Loucy (cell line): ENCODE results near the gene GNE.

Experiments used
- H2AFZ ChIP-seq: fragments of 200-600 bp; sonication (generic); 2 replicates; pipeline ENCODE4 v1.6.0; 2016; ENCODE audit warnings: antibody characterized with exemption, mild to moderate bottlenecking, low read length, moderate library complexity
- H3F3A ChIP-seq: fragments of 200-600 bp; 2 replicates; pipeline ENCODE4 v1.6.0; 2016; ENCODE audit warnings: antibody characterized with exemption, low read depth, mild to moderate bottlenecking
- H3K27me3 ChIP-seq: fragments of 200-600 bp; sonication (generic); 2 replicates; pipeline ENCODE4 v1.6.1; 2014; ENCODE audit warnings: low read length, mild to moderate bottlenecking; ENCODE audit not compliant: insufficient read depth, poor library complexity, severe bottlenecking
- H3K36me3 ChIP-seq: fragments of 200-600 bp; sonication (generic); 2 replicates; pipeline ENCODE4 v1.6.1; 2016; ENCODE audit warnings: low read length; ENCODE audit not compliant: insufficient read depth
- H3K4me1 ChIP-seq: fragments of 200-600 bp; sonication (generic); 2 replicates; pipeline ENCODE4 v1.5.1; 2014; ENCODE audit warnings: low read length, mild to moderate bottlenecking; ENCODE audit not compliant: insufficient read depth, poor library complexity, severe bottlenecking
- H3K4me2 ChIP-seq: fragments of 200-600 bp; sonication (generic); 2 replicates; pipeline ENCODE4 v1.6.0; 2014; ENCODE audit warnings: antibody characterized with exemption, low read length, low read depth, mild to moderate bottlenecking; ENCODE audit not compliant: poor library complexity, severe bottlenecking
- H3K4me3 ChIP-seq: fragments of 200-600 bp; sonication (generic); 2 replicates; pipeline ENCODE4 v1.5.1; 2014; ENCODE audit warnings: low read length, mild to moderate bottlenecking, mixed read lengths; ENCODE audit not compliant: poor library complexity, severe bottlenecking
- H3K79me2 ChIP-seq: fragments of 200-600 bp; sonication (generic); 2 replicates; pipeline ENCODE4 v1.6.1; 2014; ENCODE audit warnings: low read length; ENCODE audit not compliant: insufficient read depth
- H3K9ac ChIP-seq: fragments of 200-600 bp; sonication (generic); 2 replicates; pipeline ENCODE4 v1.6.0; 2014; ENCODE audit warnings: mild to moderate bottlenecking, low read depth, low read length, moderate library complexity; ENCODE audit not compliant: poor library complexity, severe bottlenecking
- H3K9me2 ChIP-seq: fragments of 200-600 bp; sonication (generic); replicated peaks from 2 replicates; pipeline ENCODE4 v1.6.1; 2016; ENCODE audit warnings: low read depth, low read length, mixed read lengths
- H3K9me3 ChIP-seq: fragments of 200-600 bp; sonication (generic); 2 replicates; pipeline ENCODE4 v1.6.1; 2014; ENCODE audit warnings: mild to moderate bottlenecking, antibody characterized with exemption, low read length, low read depth; ENCODE audit not compliant: insufficient read depth
- H4K20me1 ChIP-seq: fragments of 200-600 bp; sonication (generic); 2 replicates; pipeline ENCODE4 v1.6.0; 2014; ENCODE audit warnings: antibody characterized with exemption, low read length, mild to moderate bottlenecking; ENCODE audit not compliant: insufficient read depth, poor library complexity, severe bottlenecking
- EZH2phosphoT487 ChIP-seq: fragments of 200-600 bp; IDR thresholded peaks from 2 replicates; pipeline ENCODE4 v1.6.1; 2018; ENCODE audit warnings: antibody characterized with exemption, mild to moderate bottlenecking, moderate library complexity, borderline replicate concordance
- TF ChIP-seq, protein P1 (sequence below): fragments of 200-600 bp; sonication (generic); conservative IDR thresholded peaks from 2 replicates; pipeline ENCODE4 v1.5.1; 2014; ENCODE audit warnings: mild to moderate bottlenecking, antibody characterized with exemption, low read length

Gene GNE

DNA sequence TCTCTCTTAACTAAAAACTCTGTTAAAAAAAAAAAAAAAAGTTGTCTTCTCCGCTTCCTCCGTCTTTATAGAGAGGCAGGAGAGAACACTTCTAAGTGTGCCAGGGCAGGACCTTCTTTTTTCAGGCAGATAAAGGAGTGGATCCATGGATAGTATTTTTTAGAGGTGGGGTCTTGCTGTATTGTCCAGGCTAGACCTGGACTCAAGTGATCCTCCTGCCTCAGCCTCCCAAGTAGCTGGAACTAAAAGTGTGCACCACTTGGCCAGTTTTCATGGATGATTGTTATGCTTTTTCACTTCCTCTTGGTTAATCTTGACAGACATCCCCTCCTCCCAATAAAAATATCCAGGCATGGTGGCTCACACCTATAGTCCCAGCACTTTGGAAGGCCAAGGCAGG is 20.0 kb upstream of the GNE start:
- Histone ChIP-seq H4K20me1 (no peaks in the 10 kb centered on the region), H3K79me2 (no peaks in the 10 kb centered on the region), H3K4me3 (no peak overlapping the region), H2AFZ (no peak overlapping the region), H3K27me3 (no peaks in the 10 kb centered on the region), H3K9ac (no peak overlapping the region), H3K4me1 (no peaks in the 10 kb centered on the region), H3K9me2 (no peaks in the 10 kb centered on the region), H3F3A (no peaks in the 10 kb centered on the region), H3K36me3 (no peaks in the 10 kb centered on the region), H3K4me2 (no peak overlapping the region), H3K9me3 (no peaks in the 10 kb centered on the region)
- no peak for TF ChIP-seq EZH2phosphoT487
- TF ChIP-seq, protein P1, sequence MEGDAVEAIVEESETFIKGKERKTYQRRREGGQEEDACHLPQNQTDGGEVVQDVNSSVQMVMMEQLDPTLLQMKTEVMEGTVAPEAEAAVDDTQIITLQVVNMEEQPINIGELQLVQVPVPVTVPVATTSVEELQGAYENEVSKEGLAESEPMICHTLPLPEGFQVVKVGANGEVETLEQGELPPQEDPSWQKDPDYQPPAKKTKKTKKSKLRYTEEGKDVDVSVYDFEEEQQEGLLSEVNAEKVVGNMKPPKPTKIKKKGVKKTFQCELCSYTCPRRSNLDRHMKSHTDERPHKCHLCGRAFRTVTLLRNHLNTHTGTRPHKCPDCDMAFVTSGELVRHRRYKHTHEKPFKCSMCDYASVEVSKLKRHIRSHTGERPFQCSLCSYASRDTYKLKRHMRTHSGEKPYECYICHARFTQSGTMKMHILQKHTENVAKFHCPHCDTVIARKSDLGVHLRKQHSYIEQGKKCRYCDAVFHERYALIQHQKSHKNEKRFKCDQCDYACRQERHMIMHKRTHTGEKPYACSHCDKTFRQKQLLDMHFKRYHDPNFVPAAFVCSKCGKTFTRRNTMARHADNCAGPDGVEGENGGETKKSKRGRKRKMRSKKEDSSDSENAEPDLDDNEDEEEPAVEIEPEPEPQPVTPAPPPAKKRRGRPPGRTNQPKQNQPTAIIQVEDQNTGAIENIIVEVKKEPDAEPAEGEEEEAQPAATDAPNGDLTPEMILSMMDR, result no peak

DNA sequence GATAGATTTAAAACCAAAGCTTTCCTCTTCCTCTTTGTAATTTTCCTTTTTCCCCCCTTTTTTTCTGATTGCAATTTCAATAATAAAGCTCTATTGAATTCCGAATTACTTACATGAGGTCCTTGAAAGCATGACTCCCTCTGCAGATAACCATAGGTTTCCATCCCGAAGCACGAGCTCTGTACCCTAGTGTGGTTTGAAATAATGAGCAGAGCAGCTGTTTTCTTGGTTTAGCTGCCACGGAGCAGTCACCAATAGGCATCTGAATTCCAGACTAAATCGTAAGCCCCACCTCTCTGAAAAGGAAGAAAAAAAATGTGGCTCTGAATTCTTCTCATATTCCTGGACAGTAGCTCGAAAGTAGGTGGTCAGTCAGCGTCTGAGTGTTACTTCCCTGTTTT is 18.5 kb upstream of the GNE start:
- H3K4me2 ChIP-seq, result no peak overlapping the region
- H3K36me3 ChIP-seq, result no peaks in the 10 kb centered on the region
- H3K4me1 ChIP-seq, result no peaks in the 10 kb centered on the region
- H4K20me1 ChIP-seq, result no peaks in the 10 kb centered on the region
- no peak overlapping the region for H3K4me3 ChIP-seq
- H3F3A ChIP-seq, result no peaks in the 10 kb centered on the region
- no peak overlapping the region for H3K9ac ChIP-seq
- H2AFZ ChIP-seq, result no peak overlapping the region
- no peaks in the 10 kb centered on the region for H3K27me3 ChIP-seq
- H3K9me3 ChIP-seq, result no peaks in the 10 kb centered on the region
- no peaks in the 10 kb centered on the region for H3K9me2 ChIP-seq
- H3K79me2 ChIP-seq, result no peaks in the 10 kb centered on the region
- TF ChIP-seq EZH2phosphoT487, result no peak
- TF ChIP-seq, protein P1, result no peak

DNA sequence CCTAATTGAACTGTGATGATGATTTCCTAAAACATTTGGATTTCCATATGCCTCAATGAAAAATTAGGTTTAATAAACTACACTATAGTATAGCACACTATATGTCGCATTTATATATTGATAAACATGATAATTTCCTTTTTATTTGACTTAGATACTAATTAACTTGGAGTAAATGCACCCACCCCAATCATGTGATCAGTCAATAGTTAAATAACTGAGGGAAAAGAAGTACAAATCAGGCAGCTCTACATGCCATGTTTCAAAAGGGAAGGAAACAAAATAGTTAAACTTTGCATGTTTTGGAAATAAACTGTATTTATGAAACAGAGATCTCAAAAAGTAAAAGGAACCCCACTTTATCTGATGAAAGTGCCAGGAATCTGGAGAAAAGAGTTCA is 18.0 kb upstream of the GNE start:
- no peaks in the 10 kb centered on the region for H4K20me1 ChIP-seq
- H3K4me1 ChIP-seq, result no peaks in the 10 kb centered on the region
- no peak for TF ChIP-seq EZH2phosphoT487
- TF ChIP-seq, protein P1, result no peak
- no peak overlapping the region for H3K4me2 ChIP-seq
- H3K36me3 ChIP-seq, result no peaks in the 10 kb centered on the region
- H2AFZ ChIP-seq, result no peak overlapping the region
- H3F3A ChIP-seq, result no peaks in the 10 kb centered on the region
- no peaks in the 10 kb centered on the region for H3K27me3 ChIP-seq
- H3K4me3 ChIP-seq, result no peak overlapping the region
- H3K79me2 ChIP-seq, result no peaks in the 10 kb centered on the region
- no peaks in the 10 kb centered on the region for H3K9me2 ChIP-seq
- H3K9ac ChIP-seq, result no peak overlapping the region
- no peaks in the 10 kb centered on the region for H3K9me3 ChIP-seq
